ENCODE data around the gene FAM185A. TPM values are rescaled to one million over a fixed set of nuclear protein-coding genes. Genes with fewer than 3 reads are reported as not detected.
A peak's percentile ranks its signal among the peaks of the same experiment; 100 is the strongest.
"Not testable (repeated sequence)": the region's sequence is repeated elsewhere in the genome, so short reads cannot be mapped to it uniquely, and the experiment has no call there.

The FAM185A gene
- total and polyA plus RNA-seq, 2 of the 13 experiments (the other 11 are each of a cell fraction or from before 2014, with no cell fraction given), result 5.0 to 11.6 TPM

DNA sequence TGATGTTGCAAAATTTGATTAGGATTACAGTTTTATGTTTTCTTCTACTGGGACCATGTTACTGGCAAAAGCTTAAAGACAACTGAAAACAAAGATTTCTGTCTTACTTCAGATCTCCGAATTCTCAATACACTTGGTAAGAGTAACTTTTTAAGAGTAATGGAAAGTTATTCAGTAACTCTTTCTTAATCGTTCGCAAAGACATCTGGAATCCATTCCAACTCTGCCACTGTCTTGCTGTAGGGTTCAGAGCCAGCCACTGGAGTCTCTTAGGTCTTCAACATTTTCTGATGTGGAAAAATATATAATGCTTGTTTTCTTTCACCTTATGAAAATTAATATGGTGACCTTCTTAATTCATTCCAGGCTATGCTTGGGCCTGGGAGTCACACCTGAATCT, 29.9 kb downstream of the FAM185A start:
- not testable (repeated sequence) for BruUV-seq (replicated peaks)

DNA sequence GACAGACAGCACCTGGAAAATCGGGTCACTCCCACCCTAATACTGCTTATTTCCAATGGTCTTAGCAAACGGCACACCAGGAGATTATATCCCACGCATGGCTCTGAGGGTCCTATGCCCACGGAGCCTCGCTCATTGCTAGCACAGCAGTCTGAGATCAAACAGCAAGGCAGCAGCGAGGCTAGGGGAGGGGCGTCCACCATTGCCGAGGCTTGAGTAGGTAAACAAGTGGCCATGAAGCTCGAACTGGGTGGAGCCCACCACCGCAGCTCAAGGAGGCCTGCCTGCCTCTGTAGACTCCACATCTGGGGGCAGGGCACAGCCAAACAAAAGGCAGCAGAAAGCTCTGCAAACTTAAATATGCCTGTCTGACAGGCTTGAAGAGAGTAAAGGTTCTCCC, 32.1 kb downstream of the FAM185A start:
- H3K9me3 ChIP-seq (ENCODE audit: low read length); H3K4me3 ChIP-seq (replicated peaks in 1 of 3; ENCODE audit: insufficient read depth in 1 of 3, low read depth in 2 of 3, low read length in 3 of 3); ATAC-seq; POLR2A ChIA-PET; H3K4me1 ChIP-seq (ENCODE audit: insufficient read depth, low read length); H3K27me3 ChIP-seq (ENCODE audit: control insufficient read depth in 1 of 2, insufficient read depth in 2 of 2, low read length in 2 of 2); CTCF ChIA-PET (ENCODE audit: low intra/inter-chr PET ratio, low total read pairs); H3K4me2 ChIP-seq (ENCODE audit: low read depth, low read length); FAIRE-seq; intact Hi-C loops (cut with micrococcal nuclease; ENCODE audit: unreplicated experiment); H2AFZ ChIP-seq (ENCODE audit: low read length); H3K9ac ChIP-seq (ENCODE audit: insufficient read depth, low read depth, low read length); in situ Hi-C loops (cut with HindIII; ENCODE audit: extremely low pct_ligation_motif_present, low pct_unique_long_range_greater_than_20kb); H3K36me3 ChIP-seq (replicated peaks in 1 of 2; ENCODE audit: control insufficient read depth in 1 of 2, insufficient read depth in 2 of 2, low read length in 2 of 2); H3K79me2 ChIP-seq (ENCODE audit: insufficient read depth, low read length); H3K27ac ChIP-seq (ENCODE audit: extremely low read length, insufficient read depth, low read length); DNase-seq (ENCODE audit: low spot score); H4K20me1 ChIP-seq (ENCODE audit: insufficient read depth, low read length); BruUV-seq (replicated peaks): not testable (repeated sequence)
- WGBS (ENCODE audit: low lambda C conversion rate), result 83% methylated on average over 1 of the region's 10 CpGs

More for the DNA sequence above, 29.9 kb downstream of the FAM185A start:
- WGBS (ENCODE audit: low lambda C conversion rate), result 97% methylated on average over 3 of the region's 3 CpGs
- H2AFZ ChIP-seq (ENCODE audit: low read length); DNase-seq (ENCODE audit: low spot score); H3K4me1 ChIP-seq (ENCODE audit: insufficient read depth, low read length); H3K27me3 ChIP-seq (ENCODE audit: control insufficient read depth in 1 of 2, insufficient read depth in 2 of 2, low read length in 2 of 2); intact Hi-C loops (cut with micrococcal nuclease; ENCODE audit: unreplicated experiment); H3K4me2 ChIP-seq (ENCODE audit: low read depth, low read length); H4K20me1 ChIP-seq (ENCODE audit: insufficient read depth, low read length); ATAC-seq; H3K9ac ChIP-seq (ENCODE audit: insufficient read depth, low read depth, low read length); H3K36me3 ChIP-seq (replicated peaks in 1 of 2; ENCODE audit: control insufficient read depth in 1 of 2, insufficient read depth in 2 of 2, low read length in 2 of 2); H3K27ac ChIP-seq (ENCODE audit: extremely low read length, insufficient read depth, low read length); POLR2A ChIA-PET; FAIRE-seq; H3K4me3 ChIP-seq (replicated peaks in 1 of 3; ENCODE audit: insufficient read depth in 1 of 3, low read depth in 2 of 3, low read length in 3 of 3); H3K9me3 ChIP-seq (ENCODE audit: low read length); in situ Hi-C loops (cut with HindIII; ENCODE audit: extremely low pct_ligation_motif_present, low pct_unique_long_range_greater_than_20kb); CTCF ChIA-PET (ENCODE audit: low intra/inter-chr PET ratio, low total read pairs); H3K79me2 ChIP-seq (ENCODE audit: insufficient read depth, low read length): not testable (repeated sequence)

DNA sequence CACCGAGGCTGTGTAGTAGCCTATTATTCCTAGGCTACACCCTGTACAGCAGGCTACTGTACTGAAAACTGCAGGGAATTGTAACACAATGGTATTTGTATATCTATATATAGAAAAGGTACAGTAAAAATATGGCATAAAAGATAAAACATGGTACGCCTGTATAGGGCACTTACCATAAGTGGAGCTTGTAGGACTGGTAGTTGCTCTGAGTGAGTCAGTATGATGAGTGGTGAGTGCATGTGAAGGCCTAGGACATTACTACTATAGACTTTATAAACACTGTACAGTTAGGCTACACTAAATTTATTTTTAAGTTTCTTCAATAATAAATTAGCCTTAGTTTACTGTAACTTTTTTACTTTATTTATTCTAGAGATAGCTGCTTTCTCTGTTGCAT, 40.0 kb downstream of the FAM185A start:
- FAIRE-seq, result peak; percentile 15
- H3K27ac ChIP-seq (ENCODE audit: extremely low read length, insufficient read depth, low read length); DNase-seq (ENCODE audit: low spot score); H3K79me2 ChIP-seq (ENCODE audit: insufficient read depth, low read length); H3K27me3 ChIP-seq (ENCODE audit: control insufficient read depth in 1 of 2, insufficient read depth in 2 of 2, low read length in 2 of 2); POLR2A ChIA-PET; intact Hi-C loops (cut with micrococcal nuclease; ENCODE audit: unreplicated experiment); CTCF ChIA-PET (ENCODE audit: low intra/inter-chr PET ratio, low total read pairs); BruUV-seq (replicated peaks); H3K4me3 ChIP-seq (replicated peaks in 1 of 3; ENCODE audit: insufficient read depth in 1 of 3, low read depth in 2 of 3, low read length in 3 of 3); H3K4me2 ChIP-seq (ENCODE audit: low read depth, low read length); H4K20me1 ChIP-seq (ENCODE audit: insufficient read depth, low read length); H3K4me1 ChIP-seq (ENCODE audit: insufficient read depth, low read length); H3K9me3 ChIP-seq (ENCODE audit: low read length); H3K9ac ChIP-seq (ENCODE audit: insufficient read depth, low read depth, low read length); ATAC-seq; H3K36me3 ChIP-seq (replicated peaks in 1 of 2; ENCODE audit: control insufficient read depth in 1 of 2, insufficient read depth in 2 of 2, low read length in 2 of 2); H2AFZ ChIP-seq (ENCODE audit: low read length); in situ Hi-C loops (cut with HindIII; ENCODE audit: extremely low pct_ligation_motif_present, low pct_unique_long_range_greater_than_20kb): not testable (repeated sequence)
- 97% methylated on average over 2 of the region's 2 CpGs for WGBS (ENCODE audit: low lambda C conversion rate)

Measured in HepG2 (cell line).